GM21619 (cell line): ENCODE results near the gene PGM2.

ENCODE experiments used
- ATAC-seq: cut with Tn5 transposase; IDR thresholded peaks from one replicate; pipeline ENCODE4 v1.9.1; 2021; ENCODE audit not compliant: unreplicated experiment

The PGM2 gene

DNA sequence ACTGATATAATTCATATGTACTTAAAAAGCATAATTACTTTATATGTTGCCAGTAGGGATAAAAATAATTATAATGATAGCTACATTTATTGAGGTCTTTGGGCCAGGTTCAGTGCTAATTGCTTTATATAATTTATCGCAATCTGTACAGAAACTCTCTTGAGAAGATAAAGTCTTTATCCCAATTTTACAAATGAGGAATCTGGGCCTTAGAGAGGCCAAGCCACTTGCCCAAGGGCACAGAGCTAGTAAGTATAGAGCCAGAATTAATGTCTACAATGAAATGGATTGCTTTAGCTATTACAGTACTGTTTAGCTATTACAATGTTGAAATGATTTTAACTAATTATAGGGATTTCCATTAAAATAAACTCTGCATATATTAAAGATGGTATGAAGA lies 33.8 kb downstream of the PGM2 start:
- ATAC-seq, result no peak

DNA sequence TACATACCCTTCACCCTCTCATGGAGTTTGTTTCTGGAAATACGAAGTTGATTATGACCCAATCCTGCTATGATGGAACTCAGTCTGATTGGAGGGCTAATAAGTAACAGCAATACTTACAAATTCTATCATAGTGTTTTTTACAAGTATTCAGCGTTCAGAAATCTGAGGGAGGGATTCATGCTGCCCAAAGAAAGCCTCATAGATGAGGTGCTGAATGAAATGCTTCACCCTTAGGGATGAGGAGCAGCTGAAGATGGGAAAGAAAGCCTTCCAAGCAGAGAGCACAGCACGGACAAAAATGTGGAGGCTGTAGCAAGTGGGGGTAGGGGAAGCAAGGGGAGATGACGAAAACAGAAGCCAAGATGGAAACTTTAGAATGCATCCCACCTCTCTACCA lies 36.5 kb downstream of the PGM2 start:
- ATAC-seq, result no peak

DNA sequence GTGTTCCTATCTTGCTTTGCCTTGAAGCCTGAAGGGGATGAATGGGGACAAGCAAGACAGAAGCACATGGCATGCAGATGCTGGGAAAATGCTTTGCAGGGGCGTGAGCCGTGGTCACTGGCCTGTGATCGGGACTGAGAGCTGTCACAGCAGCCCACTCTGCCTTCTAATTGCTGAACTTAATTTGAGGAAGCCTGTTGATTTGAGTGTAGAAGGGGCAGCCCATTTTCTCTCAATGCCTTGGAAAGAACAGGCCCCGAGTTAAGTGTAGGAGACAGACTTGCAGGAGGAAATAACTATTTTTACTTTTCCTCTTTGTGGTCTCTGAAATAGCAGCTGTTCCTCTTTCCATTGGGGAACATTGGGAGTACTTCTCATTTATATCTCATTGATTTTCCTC lies 38.3 kb downstream of the PGM2 start:
- ATAC-seq, result no peak

DNA sequence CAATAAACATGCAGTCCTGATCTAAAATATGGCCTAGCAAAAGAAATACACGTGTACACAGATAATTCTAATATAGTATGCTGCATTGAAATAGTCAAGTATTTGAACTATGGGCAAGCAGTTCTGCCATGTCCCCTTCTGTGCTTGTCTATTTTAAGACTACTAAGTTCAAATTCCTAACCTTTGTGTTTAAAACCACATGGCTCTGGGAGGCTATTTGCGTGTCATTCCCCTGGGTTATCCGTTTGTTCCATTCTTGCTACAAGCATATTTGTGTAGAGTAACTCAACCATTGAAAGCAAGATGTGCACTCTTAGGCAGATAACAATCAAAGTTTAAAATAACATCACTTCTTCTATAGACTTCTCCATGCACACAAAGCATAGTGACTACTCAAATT lies 39.0 kb downstream of the PGM2 start:
- no peak for ATAC-seq

DNA sequence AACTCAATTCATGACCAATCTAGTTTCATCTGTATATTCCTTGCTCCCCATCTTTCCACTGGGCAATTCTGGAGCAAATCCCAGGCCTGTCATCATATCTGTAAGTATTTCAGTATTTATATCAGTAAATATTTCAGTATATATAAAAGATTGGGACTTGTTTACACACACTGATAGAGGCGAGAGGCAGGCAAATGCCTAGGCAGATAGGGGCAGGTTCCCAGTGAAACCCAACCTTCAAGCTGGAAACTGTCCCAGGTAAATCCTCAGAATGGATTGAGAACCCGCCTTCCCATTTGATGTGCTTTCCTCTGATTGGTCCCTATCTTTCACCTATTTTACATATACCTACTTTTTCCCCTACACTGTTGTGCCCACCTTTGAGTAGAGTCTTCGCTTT lies 40.6 kb downstream of the PGM2 start:
- ATAC-seq, result no peak

DNA sequence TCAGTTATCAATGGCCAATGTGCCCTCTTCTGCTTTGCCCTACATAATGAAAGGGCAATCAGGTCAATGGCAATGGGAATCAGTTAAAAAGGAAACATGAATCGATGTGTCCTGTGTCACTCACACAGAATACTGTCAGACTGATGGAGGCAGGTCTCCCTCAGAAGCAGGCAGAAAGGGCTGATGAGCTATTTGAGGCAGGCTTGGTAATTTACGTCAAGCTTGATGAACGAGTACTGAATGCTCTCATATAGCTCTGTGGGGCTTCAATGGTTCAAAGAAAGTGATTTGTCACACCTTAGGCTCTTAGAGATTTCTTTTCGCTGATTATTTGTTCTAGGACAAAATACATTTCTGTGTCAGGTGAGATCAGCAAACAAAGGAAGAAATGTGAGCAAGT lies 41.8 kb downstream of the PGM2 start:
- ATAC-seq, result no peak

DNA sequence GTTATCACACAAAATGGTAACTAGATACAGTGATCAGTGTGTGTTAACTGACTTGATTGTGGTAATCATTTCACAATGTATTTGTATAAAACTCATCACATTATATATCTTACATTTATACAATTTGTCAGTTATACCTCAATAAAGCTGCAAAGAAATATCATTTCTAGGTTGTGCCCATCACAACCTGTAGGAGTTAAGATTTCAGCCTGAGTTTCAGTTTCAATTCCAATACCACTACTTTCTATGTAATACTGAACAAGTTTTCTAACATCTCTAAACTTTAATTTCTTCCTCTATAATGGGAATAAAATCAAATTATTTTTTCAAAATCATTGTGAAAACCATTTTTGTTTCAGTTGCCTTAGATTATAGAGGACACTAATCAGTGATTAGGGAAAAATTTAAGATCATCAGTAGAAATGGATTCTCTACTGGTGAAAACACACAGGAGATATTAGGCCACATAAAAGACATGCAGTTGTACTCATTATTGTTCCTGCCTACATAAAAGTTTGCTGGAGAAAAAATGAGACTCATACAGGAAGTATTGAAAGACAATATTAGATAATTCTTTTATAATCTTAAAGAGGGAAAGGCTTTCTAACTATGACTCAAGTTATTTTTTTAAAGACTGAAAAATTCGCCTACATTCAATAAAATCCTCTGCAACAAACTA lies 46.0 kb downstream of the PGM2 start:
- ATAC-seq, result peak; percentile 64

DNA sequence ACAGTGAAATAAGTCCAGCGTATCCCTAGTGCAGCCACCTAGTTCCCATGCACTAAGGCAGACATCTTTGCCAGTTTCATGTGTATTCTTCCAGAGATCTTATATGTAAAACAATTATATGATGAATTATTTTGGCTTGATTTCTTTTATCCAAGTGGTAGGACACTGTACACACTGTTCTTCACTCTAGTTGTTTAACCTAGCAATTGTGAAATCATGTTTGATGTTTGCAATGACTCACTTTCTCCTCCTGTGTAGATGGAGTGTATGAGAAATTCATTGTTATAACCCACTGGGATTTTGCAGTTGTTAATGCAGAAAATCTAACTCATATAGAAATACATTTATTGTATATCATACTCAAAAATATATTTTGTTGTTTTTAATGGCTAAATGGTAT lies 46.9 kb downstream of the PGM2 start:
- ATAC-seq, result no peak

DNA sequence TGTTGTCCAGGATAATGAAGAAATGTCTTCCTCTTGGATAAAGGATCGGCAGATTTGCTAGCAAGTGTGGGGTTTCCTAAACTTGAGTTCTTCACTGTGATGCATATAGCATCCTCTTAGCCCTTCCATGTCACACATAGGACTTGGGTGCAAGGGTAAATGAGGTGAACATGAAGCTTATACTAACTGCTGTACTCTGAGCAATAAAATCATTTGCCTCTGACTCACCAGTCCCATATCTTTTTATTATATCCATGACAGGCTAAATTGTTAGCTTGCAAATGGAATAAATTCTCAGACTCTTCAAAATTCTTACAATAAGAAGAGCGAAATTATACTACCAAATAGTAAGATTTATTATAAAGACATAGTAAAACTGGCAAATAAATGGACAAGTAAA lies 49.7 kb downstream of the PGM2 start:
- ATAC-seq, result no peak

DNA sequence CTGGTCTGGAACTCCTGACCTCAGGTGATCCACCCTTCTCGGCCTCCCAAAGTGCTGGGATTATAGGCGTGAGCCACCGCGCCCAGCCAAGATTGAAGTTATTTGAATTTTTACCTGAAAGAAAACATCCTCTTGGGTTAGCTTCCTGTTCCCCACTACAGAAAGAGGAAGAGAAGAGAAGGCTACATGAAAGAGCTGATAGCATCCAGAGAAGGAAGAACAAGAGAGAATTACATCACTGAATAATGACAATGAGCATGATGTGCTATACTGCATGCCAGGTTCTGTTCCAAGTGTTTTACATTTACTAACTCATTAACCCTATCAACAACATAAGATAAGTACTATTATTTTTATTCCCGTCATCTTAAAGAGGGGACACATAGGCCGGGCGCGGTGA lies 52.9 kb downstream of the PGM2 start:
- ATAC-seq, result no peak

DNA sequence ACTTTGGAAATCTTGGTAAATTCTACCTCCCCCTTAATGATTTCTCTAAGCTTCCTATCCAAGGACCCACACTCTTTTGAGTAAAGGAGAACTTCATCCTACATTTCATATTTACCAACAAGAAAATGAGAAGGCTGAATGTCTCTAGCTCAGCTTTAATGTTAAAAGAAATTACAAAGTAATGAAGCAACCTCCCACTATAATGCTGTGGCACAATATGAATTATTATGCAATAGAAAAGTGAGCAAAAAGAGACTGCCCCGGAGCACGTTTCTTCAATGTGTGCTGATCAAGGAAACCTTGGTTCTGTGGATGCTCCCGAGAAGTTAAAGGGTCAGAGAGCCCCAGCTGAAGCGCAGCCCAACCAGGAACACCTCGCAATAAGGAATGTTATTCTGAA lies 55.3 kb downstream of the PGM2 start:
- no peak for ATAC-seq

DNA sequence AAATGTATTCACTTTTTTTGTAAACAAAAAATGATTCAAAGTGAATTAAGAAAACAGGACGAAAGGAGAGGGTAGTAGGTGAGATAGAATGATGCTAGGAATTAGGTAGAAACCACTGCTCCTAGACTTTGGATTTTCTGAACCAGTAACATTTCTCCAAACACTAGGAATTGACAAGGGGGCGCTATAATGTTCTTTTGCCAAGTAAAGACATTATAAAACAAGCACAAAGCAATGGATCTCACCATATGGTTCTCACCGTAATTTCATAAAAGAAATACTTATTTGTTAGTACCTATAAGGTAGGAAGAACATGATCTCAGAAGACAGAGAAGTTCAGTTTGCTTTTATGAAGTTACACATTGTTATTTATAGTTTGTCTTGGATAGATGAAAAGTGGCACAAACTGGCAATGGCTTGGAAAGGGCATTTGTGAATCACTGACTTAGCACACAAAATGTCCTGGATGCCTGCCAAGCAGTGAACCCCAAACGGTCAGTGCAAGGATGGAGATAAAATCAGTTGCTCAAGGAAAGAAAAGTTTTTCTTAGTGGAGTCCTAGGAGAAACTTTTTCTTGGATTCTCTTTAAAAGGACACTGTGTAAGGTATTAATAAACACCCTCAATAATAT lies 56.3 kb downstream of the PGM2 start:
- no peak for ATAC-seq

DNA sequence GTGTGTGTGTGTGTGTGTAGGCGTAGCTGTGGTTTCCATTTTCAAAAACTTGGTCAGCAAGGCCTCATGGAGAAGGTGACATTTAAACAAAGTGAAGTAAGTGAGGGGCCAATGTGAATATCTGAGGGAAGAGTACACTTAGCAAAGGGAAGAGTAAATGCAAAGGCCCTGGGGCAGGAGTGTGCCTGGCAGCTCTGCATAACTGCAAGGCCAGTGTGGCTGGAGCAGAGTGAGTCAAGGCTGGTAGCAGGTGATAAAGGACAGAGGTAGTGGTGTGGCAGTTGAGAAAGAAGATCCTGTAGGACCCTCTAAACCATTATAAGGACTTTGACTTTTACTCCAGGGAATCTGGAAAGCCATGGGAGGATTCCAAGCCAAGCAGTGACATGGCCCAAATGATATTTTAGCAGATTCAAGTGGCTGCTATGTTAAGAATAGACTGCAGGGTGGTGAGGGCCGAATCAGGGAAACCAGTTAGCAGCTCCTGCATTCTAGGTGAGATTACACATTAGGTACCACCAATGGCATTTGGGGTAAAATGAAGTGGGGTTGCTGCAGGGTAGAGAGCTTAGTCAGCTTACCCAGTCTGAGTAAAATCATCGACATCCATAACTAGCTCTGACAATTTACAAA lies 58.5 kb downstream of the PGM2 start:
- no peak for ATAC-seq

DNA sequence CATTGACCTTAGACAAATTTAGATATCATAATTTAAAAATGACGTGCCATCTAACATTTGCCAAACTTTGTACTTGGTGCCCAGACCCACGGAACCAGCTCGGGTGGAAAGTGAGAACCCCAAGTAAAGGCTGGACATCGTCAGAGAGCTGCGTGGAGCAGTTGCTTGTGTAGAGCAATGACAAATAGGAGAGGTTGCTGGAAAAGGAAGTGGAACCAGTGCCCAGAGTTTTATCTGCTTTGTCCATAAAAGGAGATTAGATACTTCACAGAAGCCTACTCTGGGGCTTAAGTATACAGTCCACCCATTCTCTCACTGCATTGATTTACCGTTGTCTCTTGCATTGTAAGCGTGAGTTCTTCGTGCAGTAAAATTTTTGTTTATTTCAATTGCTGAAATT lies 59.0 kb downstream of the PGM2 start:
- ATAC-seq, result no peak

DNA sequence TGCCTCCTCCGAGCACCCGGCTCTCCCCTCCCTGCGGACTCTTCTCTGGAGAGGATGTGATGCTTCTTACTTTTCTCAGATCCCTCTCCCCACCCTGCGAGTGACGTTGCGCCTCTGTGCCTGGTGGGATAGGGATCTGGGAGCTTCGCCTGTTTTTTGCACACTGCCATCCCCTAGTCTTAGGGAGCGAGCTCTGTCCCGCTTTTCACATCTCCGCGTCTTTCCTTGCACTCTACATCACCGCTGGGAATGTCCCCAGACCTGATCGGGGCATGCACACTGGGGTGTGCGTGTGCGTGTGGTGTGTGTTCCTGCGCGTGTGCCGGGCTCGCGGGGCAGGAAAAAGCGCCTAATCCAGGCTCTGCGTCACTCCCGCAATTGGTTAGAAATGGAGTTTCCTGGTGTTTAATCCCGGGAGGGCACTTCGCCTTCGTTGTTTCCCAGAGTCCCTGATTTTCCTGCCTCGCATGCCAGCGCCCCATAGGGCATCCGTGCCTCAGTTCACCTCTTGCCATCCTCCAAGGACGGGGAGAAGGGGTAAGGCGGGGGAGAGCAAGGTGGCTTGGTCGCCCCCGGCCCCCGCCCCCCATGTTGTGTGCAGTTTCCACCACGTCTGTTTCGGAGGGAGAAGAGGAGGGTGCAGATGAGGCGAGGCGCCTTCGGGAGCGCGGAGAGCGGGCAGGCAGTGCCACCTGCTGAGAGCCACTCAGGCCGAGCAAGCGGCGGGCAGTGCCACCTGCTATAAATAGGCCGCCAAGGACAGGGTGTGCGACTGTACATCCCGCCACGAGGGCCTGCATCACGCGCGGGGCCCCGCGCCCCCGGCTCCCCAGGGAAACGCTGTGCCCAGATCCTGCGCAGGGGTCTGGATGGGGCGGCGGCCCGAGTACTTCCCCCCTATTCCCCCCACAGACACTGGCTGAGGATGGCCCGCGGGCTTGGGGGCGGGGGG lies 63.6 kb downstream of the PGM2 start:
- peak; percentile 8 for ATAC-seq

DNA sequence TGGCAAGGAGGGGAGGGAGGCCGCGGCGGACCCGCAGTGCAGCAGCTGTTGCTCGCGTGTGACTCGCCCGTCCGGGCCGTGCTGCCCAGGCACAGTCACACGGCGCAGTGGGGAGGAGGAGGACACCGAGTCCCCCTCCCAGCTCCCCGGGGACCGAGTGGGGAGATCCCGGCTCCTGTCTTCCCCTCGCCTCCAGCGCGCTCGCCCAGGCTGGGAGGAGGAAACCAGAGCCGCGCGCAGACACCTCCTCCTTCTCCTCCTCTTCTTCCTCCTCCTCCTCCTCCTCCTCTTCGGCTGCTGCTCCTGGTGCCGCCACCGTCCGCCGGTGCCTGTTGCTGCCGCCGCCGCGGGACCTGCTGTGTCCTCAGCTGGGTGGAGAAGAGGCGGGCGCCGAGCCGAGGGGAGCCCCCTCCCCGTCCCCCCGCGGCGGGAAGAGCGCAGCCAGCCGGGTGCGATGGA lies 64.3 kb downstream of the PGM2 start, which contains the start of gene TBC1D1:
TSS of gene TBC1D1 (plus strand) at position 284 of the 459 bp plus-strand sequence. CDS start 11,012 bp downstream, outside the sequence.
- peak; percentile 23 for ATAC-seq

DNA sequence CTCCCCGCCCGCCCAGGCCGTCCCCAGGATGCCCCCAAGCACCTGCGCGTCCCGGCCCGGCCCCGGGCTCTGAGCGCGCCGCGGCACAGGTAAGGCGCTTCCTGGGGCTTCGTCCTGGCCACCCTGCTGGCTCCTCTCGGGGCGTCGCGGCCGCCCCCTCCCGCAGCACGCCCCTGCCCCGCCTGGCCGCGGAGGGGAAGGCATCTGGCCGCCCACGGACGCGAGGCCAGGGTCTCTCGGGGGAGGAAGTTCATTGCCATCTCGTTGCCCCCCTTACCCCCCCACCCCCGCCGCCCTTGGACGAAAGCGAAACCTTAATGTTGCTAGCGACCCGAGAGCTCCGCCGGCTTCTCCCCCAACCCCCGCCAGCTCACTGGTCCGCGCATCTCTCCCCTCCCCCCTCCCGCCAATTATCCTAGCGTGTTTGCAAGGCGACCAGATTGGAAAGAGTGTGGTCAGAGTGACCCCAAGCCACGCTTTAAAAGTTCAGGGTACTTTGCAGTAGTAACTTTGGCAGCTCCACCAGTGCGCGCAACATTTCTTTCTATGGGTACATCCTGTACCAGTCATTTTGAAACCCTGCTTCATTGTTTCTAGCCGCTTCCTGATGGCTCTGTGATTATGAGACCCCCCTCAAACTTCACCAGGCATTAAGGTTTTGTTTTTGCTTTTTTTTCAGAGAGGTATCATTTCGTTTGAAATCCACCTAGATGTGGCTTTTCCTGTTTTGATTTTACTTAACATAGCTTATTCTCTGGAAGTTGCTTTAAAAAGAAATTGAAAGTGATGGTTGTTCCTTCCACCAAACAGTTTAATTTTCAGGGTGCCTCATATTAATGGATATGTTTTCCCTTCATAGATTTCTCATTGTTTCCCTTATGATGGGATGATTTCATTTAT lies 65.0 kb downstream of the PGM2 start:
- ATAC-seq, result peak; percentile 60

DNA sequence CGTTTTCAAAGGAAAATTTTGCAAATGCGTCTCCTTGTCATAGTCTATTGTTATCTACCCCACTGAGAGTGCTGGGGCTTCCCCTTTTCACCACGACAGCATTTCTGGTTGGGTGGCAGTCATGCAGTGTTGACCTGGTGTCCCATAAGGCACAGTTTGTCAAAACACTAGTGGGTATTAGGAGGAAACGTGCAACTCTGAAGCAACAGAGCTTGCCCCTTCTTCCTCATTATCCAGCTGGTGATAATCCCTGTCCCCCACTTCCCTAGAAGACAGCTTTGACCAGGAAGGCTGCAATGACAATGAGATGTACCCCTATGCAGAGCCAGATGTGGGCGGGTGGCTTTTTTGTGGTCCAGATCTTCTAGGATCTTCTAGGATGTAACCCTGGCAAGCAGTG lies 66.2 kb downstream of the PGM2 start:
- peak; percentile 35 for ATAC-seq

DNA sequence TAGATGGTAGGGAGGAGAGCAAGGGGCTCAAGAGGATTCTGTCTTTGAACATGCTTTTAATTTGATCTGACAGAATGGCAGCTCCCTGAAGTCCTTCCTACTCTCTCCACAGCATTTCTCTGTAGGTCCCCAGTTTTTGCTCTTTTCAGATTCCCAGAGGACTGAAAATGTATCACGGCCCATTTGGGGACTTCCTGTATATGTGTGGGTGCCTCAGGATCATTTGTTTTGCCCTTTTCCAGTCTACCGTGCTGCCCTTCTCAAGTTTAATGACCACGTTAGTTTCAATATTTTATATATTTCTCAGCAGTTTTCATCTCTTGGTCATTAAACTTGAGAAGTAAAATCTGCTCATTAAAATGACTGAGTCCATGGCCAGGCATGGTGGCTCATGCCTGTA lies 66.7 kb downstream of the PGM2 start:
- no peak for ATAC-seq

DNA sequence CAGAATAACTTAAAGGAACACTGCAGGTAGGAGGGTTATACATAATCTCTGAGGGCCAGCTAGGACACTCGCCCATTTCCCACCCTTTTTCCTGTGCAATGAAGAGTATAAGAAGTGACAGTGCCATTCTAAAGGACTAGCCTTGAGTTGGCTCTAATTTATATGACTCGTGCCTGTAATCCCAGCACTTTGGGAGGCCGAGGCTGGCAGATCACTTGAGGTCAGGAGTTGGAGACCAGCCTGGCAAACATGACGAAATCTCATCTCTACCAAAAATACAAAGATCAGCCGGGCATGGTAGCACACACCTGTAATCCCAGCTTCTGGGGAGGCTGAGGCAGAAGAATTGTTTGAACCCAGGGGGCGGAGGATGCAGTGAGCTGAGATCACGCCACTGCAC lies 68.8 kb downstream of the PGM2 start:
- ATAC-seq, result no peak
